ENCODE measurements around the gene PLA2G4E.

- TF ChIP-seq CTCF (IDR thresholded peaks at IDR 0.05), result no peak
- TF ChIP-seq ZFX (IDR thresholded peaks at IDR 0.05; ENCODE audit: borderline replicate concordance), result no peak
These were observed 18.5 kb downstream of the PLA2G4E start for GRCh38 chr15:42002333-42002732.

All from 22Rv1 (cell line).